GM03348 (cell line): ENCODE measurements around the gene GGTLC1.
"Not testable (repeated sequence)": the region's sequence is repeated elsewhere in the genome, so short reads cannot be mapped to it uniquely, and the experiment has no call there.

Experiments
- DNase-seq: peaks from one replicate; pipeline ENCODE4 v3.0.0; 2012; ENCODE audit warnings: low spot score

GGTLC1 gene

GRCh38 chr20:23988561-23988960 is at the start of gene GGTLC1:
Gene GGTLC1 (minus strand): TSS chr20:23988779. CDS start chr20:23986611, 2,168 bp downstream.
- no peak for DNase-seq

- no peak for DNase-seq
Observed at GRCh38 chr20:24034820-24035219, 46.2 kb upstream of the GGTLC1 start.

- DNase-seq = no peak
Observed at GRCh38 chr20:24033565-24033964, 45.0 kb upstream of the GGTLC1 start.

- no peak for DNase-seq
Observed at GRCh38 chr20:24033151-24033550, 44.6 kb upstream of the GGTLC1 start.

- DNase-seq = no peak
Observed at GRCh38 chr20:24032400-24032898, 43.9 kb upstream of the GGTLC1 start.

- no peak for DNase-seq
Observed at GRCh38 chr20:24027229-24027628, 38.6 kb upstream of the GGTLC1 start.

- DNase-seq = no peak
Observed at GRCh38 chr20:24022621-24023180, 34.1 kb upstream of the GGTLC1 start.

- no peak for DNase-seq
Observed at GRCh38 chr20:24018796-24019195, 30.2 kb upstream of the GGTLC1 start.

- no peak for DNase-seq
Observed at GRCh38 chr20:24017458-24017755, 28.8 kb upstream of the GGTLC1 start.

- DNase-seq = no peak
Observed at GRCh38 chr20:24016607-24017457, 28.3 kb upstream of the GGTLC1 start.

GRCh38 chr20:24013953-24014352 is 25.4 kb upstream of the GGTLC1 start:
- no peak for DNase-seq

GRCh38 chr20:24011282-24011681 is 22.7 kb upstream of the GGTLC1 start:
- no peak for DNase-seq

- no peak for DNase-seq
Observed at GRCh38 chr20:24007758-24008157, 19.2 kb upstream of the GGTLC1 start.

- DNase-seq = no peak
Observed at GRCh38 chr20:24007073-24007595, 18.6 kb upstream of the GGTLC1 start.

- DNase-seq = no peak
Observed at GRCh38 chr20:24006626-24007025, 18.0 kb upstream of the GGTLC1 start.

- no peak for DNase-seq
Observed at GRCh38 chr20:24004471-24004870, 15.9 kb upstream of the GGTLC1 start.

- no peak for DNase-seq
Observed at GRCh38 chr20:24002896-24003295, 14.3 kb upstream of the GGTLC1 start.

- DNase-seq = no peak
Observed at GRCh38 chr20:24001712-24002405, 13.3 kb upstream of the GGTLC1 start.

- no peak for DNase-seq
Observed at GRCh38 chr20:23998844-23999243, 10.3 kb upstream of the GGTLC1 start.

- no peak for DNase-seq
Observed at GRCh38 chr20:23998392-23998791, 9.8 kb upstream of the GGTLC1 start.

- DNase-seq = peak; percentile 53
Observed at GRCh38 chr20:23995905-23996666, 7.5 kb upstream of the GGTLC1 start.

GRCh38 chr20:23995291-23995690 is 6.7 kb upstream of the GGTLC1 start:
- DNase-seq = not testable (repeated sequence)
